GM10266 (cell line): ENCODE measurements around the gene C1orf87.

ENCODE experiments used
- DNase-seq: peaks from one replicate; pipeline ENCODE4 v3.0.0; 2012; ENCODE audit errors: extremely low spot score
- CTCF ChIP-seq: IDR thresholded peaks from 2 replicates; pipeline ENCODE4 v1.5.1; 2012; ENCODE audit warnings: mild to moderate bottlenecking, low read depth; ENCODE audit not compliant: control insufficient read depth, insufficient read depth; ENCODE audit errors: missing control alignments

The C1orf87 gene

GRCh38 chr1:60087681-60088080 lies 14.1 kb upstream of the C1orf87 start:
- no peak for DNase-seq
- no peak for TF ChIP-seq CTCF

- no peak for TF ChIP-seq CTCF
These were observed 4.6 kb upstream of the C1orf87 start for GRCh38 chr1:60078182-60078581.

GRCh38 chr1:60071296-60071695 lies 2.3 kb downstream of the C1orf87 start:
- no peak for DNase-seq
- TF ChIP-seq CTCF = no peak

More at GRCh38 chr1:60078182-60078581, 4.6 kb upstream of the C1orf87 start:
- DNase-seq = no peak

- no peak for TF ChIP-seq CTCF
- DNase-seq = no peak
These were observed 3.9 kb downstream of the C1orf87 start for GRCh38 chr1:60069691-60070090.

DNA sequence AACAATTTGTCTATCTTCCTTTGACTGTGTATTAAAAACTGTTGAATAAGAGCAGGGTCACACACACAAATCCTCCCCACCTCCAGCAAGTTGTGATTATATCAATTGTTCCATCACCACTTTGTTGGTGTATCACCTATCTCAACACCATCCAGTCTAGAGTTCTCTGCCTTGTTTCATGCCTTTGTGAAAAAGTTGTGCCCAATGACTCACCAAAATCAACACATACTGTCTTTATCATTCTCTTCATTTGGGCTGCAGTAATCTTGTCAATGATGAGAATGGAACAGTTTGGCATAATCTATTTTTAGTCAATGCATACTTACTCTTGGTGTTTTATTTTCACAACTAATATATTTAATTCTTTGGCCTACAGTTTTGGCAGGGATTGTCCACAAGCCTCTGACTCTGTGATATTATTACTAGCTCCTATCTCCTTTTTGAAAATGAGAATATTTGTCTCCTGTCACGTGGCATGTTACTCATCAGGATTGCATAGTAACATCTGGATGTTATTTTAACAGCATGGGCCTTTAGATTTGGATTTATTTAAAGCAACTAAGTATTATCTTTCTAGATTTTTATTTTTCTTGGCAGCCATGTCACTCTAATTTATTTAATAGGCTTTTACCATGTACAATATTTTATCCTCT lies 5.1 kb downstream of the C1orf87 start:
- no peak for TF ChIP-seq CTCF
- no peak for DNase-seq

GRCh38 chr1:60066001-60066400 lies 7.6 kb downstream of the C1orf87 start:
- TF ChIP-seq CTCF = no peak

GRCh38 chr1:60065199-60065598 lies 8.4 kb downstream of the C1orf87 start:
- DNase-seq = no peak
- no peak for TF ChIP-seq CTCF

More at GRCh38 chr1:60066001-60066400, 7.6 kb downstream of the C1orf87 start:
- no peak for DNase-seq
